GM21360 (cell line): ENCODE results near the gene COPS7B.
"Not testable (repeated sequence)": the region's sequence is repeated elsewhere in the genome, so short reads cannot be mapped to it uniquely, and the experiment has no call there.

Experiments used
- ATAC-seq: cut with Tn5 transposase; IDR thresholded peaks from one replicate; pipeline ENCODE4 v1.9.1; 2021; ENCODE audit warnings: mild to moderate bottlenecking, moderate library complexity; ENCODE audit not compliant: unreplicated experiment

Gene COPS7B

DNA sequence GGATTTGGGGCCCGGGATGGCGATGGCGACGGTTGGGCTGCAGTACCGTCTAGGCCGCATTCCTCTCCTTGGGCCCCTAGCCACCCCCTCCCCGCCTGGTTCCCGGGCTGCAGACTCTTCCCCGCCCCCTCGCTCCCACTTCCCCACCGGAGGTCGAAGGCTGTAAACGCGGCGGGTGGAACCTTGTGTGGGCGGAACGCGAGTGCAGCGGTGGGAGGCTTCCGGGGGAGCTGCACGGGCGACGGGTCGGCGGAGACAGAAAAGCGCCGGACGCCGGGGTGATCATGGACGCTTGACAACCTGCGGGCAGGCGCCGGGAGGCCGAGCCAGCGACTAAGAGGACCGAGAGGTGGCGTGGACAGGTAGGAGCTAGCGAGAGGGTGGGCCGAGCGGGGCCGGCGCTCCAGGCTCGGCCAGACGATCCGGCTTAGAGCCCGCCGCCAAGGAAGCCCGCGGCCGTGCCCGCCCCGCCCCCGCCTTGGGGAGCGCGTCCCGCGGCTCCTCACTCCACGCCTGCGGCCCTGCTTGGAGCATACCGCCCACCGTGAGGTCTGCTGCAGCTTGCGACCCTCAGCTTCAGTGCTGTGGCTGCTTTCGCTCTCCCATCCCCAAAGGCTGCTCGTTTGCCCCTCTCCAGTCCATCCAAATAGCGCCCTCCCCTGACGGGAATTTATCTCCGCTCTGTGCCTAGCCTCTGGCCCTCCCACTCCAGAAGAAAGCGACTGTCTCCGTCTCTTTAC lies at the start of gene COPS7B:
Gene COPS7B (plus strand): TSS at position 269 of the 740 bp plus-strand sequence. CDS start 2,126 bp downstream, outside the sequence.
- ATAC-seq, result peak; percentile 58

DNA sequence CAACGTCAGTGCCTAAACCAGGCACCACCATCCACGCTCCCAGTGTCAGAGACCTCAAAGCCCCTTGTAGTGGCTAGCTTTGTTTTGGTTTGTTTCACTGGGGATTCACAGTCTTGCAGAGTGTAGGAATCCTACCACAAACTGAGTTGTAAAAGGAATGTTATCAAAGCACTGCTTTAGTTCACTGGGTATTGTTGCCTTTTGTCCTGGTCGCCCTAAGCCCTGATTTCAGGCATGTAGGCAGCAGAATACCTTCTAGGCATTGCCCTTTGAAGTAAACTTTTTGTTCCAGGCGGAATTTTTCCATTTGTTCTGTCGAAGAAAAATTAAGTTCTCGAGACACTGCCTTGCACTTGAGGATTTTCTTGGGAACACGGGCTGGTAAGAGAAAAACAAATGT lies 48.5 kb upstream of the COPS7B start:
- ATAC-seq, result no peak

DNA sequence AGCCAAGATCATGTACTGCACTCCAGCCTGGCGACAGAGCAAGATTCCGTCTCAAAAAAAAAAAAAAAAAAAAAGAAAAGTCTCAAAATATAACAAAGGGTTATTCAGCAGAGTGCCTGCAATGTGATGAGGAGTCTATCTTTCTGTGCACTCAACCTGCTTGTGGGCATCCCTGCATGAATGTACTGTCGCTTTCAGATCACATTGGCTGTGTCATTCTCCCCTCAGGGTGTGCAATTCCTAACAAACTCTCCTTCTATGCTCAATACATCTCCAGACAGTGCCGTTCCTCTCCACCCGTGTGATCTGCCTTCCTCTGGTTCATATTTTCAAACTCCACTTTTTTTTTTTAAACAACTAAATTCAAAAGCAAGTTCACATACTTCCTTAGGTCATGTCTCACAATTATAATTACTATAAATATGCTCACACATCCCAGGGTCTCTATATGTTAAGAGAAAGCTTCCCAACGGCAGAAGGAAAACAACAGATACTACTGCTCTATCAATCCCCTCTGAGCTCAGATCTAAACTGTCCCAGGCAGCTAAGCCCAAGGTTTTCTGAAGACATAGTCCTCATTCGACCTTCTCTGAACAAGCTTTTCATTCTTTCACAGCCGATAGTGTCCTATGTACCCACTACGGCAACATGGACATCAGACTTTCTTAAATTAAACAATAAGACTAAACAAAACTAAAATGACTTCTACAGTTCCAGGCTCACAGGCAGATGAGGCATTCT lies 42.7 kb upstream of the COPS7B start:
- no peak for ATAC-seq

GRCh38 chr2:231745303-231746038 lies 40.8 kb upstream of the COPS7B start:
- no peak for ATAC-seq

GRCh38 chr2:231748153-231748896 lies 37.9 kb upstream of the COPS7B start:
- not testable (repeated sequence) for ATAC-seq

DNA sequence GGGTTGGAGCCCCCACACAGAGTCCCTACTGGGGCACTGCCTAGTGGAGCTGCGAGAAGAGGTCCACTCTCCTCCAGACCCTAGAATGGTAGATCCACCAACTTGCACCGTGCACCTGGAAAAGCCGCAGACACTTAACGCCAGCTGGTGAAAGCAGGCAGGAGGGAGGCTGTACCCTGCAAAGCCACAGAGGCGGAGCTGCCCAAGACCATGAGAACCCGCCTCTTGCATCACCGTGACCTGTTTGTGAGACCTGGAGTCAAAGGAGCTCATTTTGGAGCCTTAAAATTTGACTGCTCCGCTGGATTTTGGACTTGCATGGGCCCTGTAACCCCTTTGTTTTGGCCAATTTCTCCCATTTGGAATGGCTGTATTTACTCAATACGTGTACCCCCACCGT lies 37.2 kb upstream of the COPS7B start:
- ATAC-seq, result not testable (repeated sequence)

- ATAC-seq, result no peak
Measured at GRCh38 chr2:231751042-231751815, 35.0 kb upstream of the COPS7B start.

DNA sequence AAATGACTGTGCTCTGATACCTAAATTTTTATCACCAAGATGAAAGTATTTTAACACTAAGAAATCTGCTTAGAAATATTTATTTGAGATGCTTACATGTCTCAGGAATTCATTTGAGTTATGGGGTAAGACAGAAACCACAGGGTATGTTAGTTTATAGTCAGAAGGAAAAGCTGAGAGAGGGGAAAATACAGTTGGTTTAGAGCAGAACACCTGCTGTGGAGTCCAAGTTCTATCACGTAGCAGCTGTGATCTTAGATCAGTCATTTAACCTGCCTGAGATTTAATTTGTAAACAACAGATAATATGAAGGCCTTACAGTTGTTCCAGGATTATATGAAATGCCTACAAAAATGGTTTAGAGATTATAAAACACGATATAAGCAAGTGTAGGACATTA lies 34.2 kb upstream of the COPS7B start:
- ATAC-seq, result no peak

- ATAC-seq, result no peak
Measured at GRCh38 chr2:231761735-231762134, 24.5 kb upstream of the COPS7B start.

GRCh38 chr2:231764124-231764523 lies 22.1 kb upstream of the COPS7B start:
- no peak for ATAC-seq

- ATAC-seq, result no peak
Measured at GRCh38 chr2:231764760-231765159, 21.5 kb upstream of the COPS7B start.

GRCh38 chr2:231765496-231765929 lies 20.7 kb upstream of the COPS7B start:
- no peak for ATAC-seq

GRCh38 chr2:231769170-231770136 lies 16.8 kb upstream of the COPS7B start:
- ATAC-seq, result no peak

DNA sequence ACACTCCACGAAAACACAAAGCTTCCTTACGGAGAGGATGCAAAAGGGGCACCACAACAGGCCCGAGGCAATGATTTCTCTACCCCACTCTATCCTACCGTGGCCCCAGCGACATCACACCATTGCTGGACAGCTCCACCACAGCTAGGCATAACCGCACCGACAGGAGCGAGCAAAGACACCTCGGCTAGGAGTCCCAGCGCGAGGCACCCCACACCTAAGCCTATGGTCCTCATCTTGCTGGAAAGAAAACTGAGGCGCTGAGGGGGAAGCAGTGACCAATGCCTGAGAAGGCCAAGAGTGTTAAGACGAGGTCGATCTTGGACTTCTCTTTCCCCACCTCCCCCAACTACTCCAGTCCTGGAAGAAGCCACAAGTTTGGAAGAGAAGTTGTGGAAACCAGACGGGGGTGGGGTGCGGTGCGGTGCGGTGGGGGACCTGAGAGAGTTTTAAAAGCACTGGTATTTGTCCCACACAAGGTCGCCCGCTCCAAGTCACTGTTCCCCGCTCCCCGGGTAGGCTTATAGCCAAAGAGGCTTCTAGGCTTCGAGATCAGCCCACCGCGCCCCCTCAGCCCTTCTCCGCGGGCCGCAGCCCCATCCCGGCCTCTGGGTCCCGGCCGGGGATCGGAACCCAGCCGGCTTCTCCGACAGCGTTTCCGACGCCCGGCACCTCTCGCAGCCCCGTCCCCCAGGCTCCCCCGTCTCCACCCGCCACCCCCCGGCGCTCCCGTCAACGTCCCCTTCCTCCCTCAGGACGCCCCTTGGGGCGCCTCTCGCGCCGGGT lies 5.9 kb upstream of the COPS7B start:
- peak; percentile 14 for ATAC-seq

DNA sequence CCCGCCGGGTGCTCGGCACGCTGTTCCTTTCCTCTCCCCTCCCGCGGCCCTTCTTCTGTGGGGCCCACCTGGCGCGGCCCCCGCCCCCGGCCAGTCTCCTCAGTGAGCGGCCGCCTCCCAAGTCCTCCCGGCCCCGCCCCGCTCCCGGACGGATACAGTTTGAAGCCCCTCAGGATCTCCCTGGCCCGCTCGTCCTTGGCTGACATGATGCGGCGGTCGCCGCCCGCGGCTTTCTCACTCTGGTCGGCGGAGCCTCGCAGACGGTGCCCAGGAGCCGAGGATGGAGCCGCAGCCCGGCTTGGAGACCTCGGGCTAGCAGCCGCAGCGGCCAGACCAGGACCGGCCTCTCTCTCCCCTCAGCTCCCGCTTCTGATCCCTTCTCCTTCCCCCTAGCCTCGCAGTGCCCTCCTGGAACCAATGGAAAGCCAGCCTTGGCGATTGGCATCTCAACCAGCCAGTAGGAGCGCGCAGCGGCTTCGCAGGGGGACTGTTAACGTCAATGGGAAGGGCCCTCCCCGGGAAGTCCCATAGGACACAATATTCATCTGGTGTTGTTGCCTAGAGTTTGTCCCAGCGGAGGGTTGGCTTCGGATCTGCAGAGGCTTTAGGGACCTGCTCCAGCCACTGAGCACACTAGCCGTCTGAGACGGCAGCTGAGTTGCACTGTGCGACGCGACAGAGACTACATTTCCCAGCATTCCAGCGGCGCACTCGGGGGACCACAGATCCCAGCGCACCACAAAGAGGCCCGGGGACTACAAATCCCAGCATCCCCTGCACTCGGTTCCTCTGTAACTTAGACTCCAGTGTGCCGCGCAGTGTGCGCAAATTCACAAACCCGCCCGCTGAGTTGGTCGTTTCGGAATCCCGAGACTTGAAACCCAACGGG lies 5.1 kb upstream of the COPS7B start, which contains the start of gene PDE6D:
Gene PDE6D (minus strand): TSS at position 374 of the 889 bp plus-strand sequence. CDS start 168 bp downstream, at position 206.
- peak; percentile 83 for ATAC-seq

DNA sequence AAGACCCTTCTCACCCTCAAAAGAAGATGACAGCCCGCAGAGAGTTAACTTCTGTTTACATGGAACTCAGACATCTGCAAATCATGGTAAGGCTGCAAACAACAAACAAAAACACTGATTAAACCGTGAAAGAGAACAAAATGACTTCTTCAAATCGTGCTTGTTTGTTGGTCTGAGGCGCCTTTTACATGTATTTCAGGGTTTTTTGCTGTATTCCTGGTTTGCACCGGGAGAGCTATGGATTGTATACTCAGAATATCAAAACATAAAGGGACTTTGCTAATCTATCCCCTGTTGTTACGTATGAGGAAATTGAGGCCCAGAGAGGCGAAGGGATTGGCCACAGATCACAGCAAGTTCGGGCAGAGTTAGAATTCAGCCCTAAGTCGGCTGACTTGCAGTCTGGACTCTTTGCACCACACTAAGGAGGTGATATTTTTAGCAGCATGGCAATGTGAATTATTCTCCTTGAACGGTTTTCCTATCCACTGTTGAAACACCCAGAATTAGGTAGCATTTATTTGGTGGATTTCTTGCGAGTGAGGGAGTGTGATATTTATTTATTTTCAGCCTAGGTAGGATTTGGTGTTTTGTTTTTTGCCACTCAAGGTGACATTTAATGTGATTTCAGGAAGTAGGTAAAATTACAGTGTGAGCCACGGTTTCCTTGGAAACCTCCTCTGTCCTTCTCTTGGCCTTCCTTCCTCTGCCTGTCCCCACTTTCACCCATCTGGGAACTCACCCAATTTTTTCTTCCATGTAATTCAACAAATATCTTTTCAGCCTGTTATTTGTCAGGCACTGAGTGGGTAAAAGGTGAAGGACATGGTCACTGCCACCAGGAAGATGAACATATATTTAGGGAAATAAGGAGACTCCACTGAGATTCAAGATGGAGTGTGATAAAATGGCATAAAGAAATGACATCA lies 4.2 kb upstream of the COPS7B start:
- no peak for ATAC-seq
